GM12878 (cell line): ENCODE measurements around the gene RAB37.

Experiments used
- CBX5 ChIP-seq: sonication (generic); IDR thresholded peaks from 2 replicates; pipeline ENCODE4 v1.6.1; 2016; ENCODE audit warnings: low read depth, moderate library complexity, mild to moderate bottlenecking, inconsistent platforms
- CTCF ChIP-seq, 3 experiments: IDR thresholded peaks in 2 of 3; conservative IDR thresholded peaks in 1 of 3; 2 replicates each; pipeline ENCODE4 v1.5.1; 2011; ENCODE audit warnings: low read depth in 3 of 3, low read length in 3 of 3, mild to moderate bottlenecking in 3 of 3, control low read depth in 2 of 3, moderate library complexity in 2 of 3, inconsistent platforms in 1 of 3, mixed read lengths in 1 of 3; ENCODE audit not compliant: control insufficient read depth in 2 of 3, insufficient read depth in 1 of 3; ENCODE audit errors: extremely low read depth in 1 of 3
- EZH2 ChIP-seq: IDR thresholded peaks from 2 replicates; pipeline ENCODE4 v1.6.1; 2012; ENCODE audit warnings: low read depth, mild to moderate bottlenecking, control low read depth, inconsistent platforms, low read length, borderline replicate concordance; ENCODE audit not compliant: control insufficient read depth
- IKZF1 ChIP-seq: fragments of 450-650 bp; conservative IDR thresholded peaks from 2 replicates; pipeline ENCODE4 v1.6.1; 2017; ENCODE audit warnings: antibody characterized with exemption, mild to moderate bottlenecking
- POLR2AphosphoS5 ChIP-seq: IDR thresholded peaks from 2 replicates; pipeline ENCODE4 v1.6.1; 2011; ENCODE audit warnings: mild to moderate bottlenecking, low read length, inconsistent platforms
- TAF1 ChIP-seq: IDR thresholded peaks from 2 replicates; pipeline ENCODE4 v1.6.1; 2011; ENCODE audit warnings: mild to moderate bottlenecking, low read depth, low read length, borderline replicate concordance
- TF ChIP-seq, protein P1 (sequence below): fragments of 450-650 bp; formaldehyde crosslinking; IDR thresholded peaks from 2 replicates; pipeline ENCODE4 v1.5.0; 2022; ENCODE audit warnings: mild to moderate bottlenecking, missing genetic modification characterization

GRCh38 chr17:74778960-74779359 lies 41.9 kb downstream of the RAB37 start:
- TF ChIP-seq IKZF1 (no peak), CTCF (IDR thresholded peaks at IDR 0.05 in 2 of 3, conservative IDR thresholded peaks at IDR 0.05 in 1 of 3; ENCODE audit: control insufficient read depth in 2 of 3, extremely low read depth in 1 of 3, insufficient read depth in 1 of 3, low read depth in 3 of 3, low read length in 3 of 3) (no peak), CBX5 (no peak), EZH2 (no peak), TAF1 (no peak), POLR2AphosphoS5 (no peak)
- TF ChIP-seq, protein P1, sequence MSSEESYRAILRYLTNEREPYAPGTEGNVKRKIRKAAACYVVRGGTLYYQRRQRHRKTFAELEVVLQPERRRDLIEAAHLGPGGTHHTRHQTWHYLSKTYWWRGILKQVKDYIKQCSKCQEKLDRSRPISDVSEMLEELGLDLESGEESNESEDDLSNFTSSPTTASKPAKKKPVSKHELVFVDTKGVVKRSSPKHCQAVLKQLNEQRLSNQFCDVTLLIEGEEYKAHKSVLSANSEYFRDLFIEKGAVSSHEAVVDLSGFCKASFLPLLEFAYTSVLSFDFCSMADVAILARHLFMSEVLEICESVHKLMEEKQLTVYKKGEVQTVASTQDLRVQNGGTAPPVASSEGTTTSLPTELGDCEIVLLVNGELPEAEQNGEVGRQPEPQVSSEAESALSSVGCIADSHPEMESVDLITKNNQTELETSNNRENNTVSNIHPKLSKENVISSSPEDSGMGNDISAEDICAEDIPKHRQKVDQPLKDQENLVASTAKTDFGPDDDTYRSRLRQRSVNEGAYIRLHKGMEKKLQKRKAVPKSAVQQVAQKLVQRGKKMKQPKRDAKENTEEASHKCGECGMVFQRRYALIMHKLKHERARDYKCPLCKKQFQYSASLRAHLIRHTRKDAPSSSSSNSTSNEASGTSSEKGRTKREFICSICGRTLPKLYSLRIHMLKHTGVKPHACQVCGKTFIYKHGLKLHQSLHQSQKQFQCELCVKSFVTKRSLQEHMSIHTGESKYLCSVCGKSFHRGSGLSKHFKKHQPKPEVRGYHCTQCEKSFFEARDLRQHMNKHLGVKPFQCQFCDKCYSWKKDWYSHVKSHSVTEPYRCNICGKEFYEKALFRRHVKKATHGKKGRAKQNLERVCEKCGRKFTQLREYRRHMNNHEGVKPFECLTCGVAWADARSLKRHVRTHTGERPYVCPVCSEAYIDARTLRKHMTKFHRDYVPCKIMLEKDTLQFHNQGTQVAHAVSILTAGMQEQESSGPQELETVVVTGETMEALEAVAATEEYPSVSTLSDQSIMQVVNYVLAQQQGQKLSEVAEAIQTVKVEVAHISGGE (CRISPR knock-in tag): no peak
